Epithelial cell of proximal tubule (primary cell): ENCODE data around the gene ATP5F1D. TPM values are rescaled to one million over a fixed set of nuclear protein-coding genes. Genes with fewer than 3 reads are reported as not detected.

Experiments used
- DNase-seq: peaks from one replicate; pipeline ENCODE4 v3.0.0-alpha.2; 2011; ENCODE audit warnings: low read depth
- H3K4me3 ChIP-seq: 2 replicates; pipeline ENCODE4 v1.5.1; 2011; ENCODE audit warnings: low read depth, mild to moderate bottlenecking, low read length
- total RNA-seq: library from RNA; depleted of rRNA; stranded (reverse); fragments of >200 nt; gene quantifications from 2 replicates; pipeline ENCODE4 v1.2.3, GENCODE V29; 2015
- TF ChIP-seq, protein P1 (sequence below): conservative IDR thresholded peaks from 2 replicates; pipeline ENCODE4 v1.5.1; 2012; ENCODE audit warnings: low read depth, mild to moderate bottlenecking, low read length

The ATP5F1D gene
- total RNA-seq, 1 donor from 2014 or later, result 110 TPM

DNA sequence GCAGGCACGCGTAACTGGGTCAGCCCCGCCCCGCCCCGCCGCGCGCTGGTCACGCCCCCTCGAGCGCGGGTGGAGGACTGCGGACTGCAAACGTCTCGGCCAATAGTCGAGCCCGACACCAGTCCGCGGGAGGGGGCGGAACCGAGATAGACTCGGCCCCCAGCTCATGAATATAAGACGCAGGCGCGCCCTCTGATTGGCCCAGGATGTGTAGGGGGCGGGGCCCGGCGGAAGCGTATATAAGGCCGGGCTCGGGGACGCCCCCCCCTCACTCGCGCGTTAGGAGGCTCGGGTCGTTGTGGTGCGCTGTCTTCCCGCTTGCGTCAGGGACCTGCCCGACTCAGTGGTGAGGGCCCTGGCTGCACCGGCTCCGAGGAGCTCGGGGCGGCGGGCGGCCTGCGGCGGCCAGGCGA, 27.5 kb downstream of the ATP5F1D start, which contains the start of gene CIRBP:
TSS of gene CIRBP (plus strand) at position 268 of the 413 bp plus-strand sequence. CDS start 1,602 bp downstream, outside the sequence.
- DNase-seq, result no peak
- TF ChIP-seq, protein P1, sequence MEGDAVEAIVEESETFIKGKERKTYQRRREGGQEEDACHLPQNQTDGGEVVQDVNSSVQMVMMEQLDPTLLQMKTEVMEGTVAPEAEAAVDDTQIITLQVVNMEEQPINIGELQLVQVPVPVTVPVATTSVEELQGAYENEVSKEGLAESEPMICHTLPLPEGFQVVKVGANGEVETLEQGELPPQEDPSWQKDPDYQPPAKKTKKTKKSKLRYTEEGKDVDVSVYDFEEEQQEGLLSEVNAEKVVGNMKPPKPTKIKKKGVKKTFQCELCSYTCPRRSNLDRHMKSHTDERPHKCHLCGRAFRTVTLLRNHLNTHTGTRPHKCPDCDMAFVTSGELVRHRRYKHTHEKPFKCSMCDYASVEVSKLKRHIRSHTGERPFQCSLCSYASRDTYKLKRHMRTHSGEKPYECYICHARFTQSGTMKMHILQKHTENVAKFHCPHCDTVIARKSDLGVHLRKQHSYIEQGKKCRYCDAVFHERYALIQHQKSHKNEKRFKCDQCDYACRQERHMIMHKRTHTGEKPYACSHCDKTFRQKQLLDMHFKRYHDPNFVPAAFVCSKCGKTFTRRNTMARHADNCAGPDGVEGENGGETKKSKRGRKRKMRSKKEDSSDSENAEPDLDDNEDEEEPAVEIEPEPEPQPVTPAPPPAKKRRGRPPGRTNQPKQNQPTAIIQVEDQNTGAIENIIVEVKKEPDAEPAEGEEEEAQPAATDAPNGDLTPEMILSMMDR, result no peak
- H3K4me3 ChIP-seq, result peak within 1 kb of the TSS; percentile 64

- peak overlapping the region; percentile 64 for H3K4me3 ChIP-seq
- TF ChIP-seq, protein P1, result peak; percentile 21
- DNase-seq, result no peak
These were observed 28.1 kb downstream of the ATP5F1D start for GRCh38 chr19:1269478-1270212.

DNA sequence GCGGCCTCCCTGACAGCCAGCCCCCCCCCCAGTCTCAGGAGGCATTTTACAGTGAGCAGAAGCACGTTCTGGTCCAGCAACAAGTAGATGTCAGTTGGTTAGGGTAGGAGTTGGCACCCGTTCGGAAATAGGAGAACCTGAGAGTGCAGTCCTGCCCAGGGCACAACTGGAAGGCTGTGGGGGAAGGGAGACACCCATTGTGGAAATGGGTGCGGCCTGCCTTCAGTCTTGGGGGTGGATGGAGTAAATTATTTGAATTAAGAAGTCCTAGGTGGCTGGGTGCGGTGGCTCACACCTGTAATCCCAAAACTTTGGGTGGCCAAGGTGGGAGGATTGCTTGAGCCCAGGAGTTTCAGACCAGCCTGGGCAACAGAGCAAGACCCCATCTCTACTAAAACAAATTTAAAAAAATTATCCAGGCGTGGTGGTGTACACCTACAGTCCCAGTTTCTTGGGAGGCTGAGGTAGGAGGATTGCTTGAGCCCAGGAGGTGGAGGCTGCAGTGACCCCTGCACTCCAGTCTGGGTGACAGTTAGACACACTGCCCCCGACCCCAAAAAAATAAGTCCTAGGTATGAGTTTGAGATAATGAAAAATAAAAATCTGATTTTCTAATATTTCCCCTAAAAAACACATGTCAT, 28.8 kb downstream of the ATP5F1D start:
- H3K4me3 ChIP-seq, result peak overlapping the region; percentile 64
- TF ChIP-seq, protein P1, result no peak
- no peak for DNase-seq

DNA sequence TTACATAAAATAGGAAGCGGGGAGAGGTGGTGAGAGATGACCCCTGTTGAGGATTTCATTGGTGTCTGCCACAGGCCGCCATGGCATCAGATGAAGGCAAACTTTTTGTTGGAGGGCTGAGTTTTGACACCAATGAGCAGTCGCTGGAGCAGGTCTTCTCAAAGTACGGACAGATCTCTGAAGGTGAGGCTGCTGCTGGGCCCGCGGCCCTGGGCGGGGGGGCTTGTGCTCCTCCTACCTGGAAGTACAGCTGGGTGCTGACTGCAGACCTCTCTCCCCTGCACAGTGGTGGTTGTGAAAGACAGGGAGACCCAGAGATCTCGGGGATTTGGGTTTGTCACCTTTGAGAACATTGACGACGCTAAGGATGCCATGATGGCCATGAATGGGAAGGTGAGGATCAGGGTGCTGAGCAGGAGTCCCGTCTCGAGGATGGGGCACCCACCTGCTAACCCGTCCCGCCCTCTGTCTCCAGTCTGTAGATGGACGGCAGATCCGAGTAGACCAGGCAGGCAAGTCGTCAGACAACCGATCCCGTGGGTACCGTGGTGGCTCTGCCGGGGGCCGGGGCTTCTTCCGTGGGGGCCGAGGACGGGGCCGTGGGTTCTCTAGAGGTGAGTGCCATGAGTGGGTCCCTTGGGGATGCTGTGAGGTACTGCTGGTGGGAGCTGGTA, 29.4 kb downstream of the ATP5F1D start:
- no peak for DNase-seq
- peak overlapping the region; percentile 64 for H3K4me3 ChIP-seq
- TF ChIP-seq, protein P1, result no peak

- no peak for DNase-seq
- TF ChIP-seq, protein P1, result no peak
- peak overlapping the region; percentile 64 for H3K4me3 ChIP-seq
These were observed 30.2 kb downstream of the ATP5F1D start for GRCh38 chr19:1271528-1272422.
